Activated naive CD8-positive, alpha-beta T cell (primary cell): ENCODE results near the gene ADARB2.

ENCODE experiments used
- H3K27ac Mint-ChIP-seq: one replicate; pipeline ENCODE4 v1.8.0; 2021; ENCODE audit warnings: mixed read lengths
- H3K27me3 Mint-ChIP-seq: one replicate; pipeline ENCODE4 v1.8.0; 2021; ENCODE audit warnings: mixed read lengths
- H3K36me3 Mint-ChIP-seq: one replicate; pipeline ENCODE4 v1.8.0; 2021; ENCODE audit warnings: mixed read lengths
- H3K4me1 Mint-ChIP-seq: one replicate; pipeline ENCODE4 v1.8.0; 2021; ENCODE audit warnings: low read depth, mixed read lengths
- H3K4me3 Mint-ChIP-seq: one replicate; pipeline ENCODE4 v1.8.0; 2021; ENCODE audit warnings: mild to moderate bottlenecking, mixed read lengths
- H3K9me3 Mint-ChIP-seq: one replicate; pipeline ENCODE4 v1.8.0; 2021; ENCODE audit warnings: low read depth, mixed read lengths

Gene ADARB2

DNA sequence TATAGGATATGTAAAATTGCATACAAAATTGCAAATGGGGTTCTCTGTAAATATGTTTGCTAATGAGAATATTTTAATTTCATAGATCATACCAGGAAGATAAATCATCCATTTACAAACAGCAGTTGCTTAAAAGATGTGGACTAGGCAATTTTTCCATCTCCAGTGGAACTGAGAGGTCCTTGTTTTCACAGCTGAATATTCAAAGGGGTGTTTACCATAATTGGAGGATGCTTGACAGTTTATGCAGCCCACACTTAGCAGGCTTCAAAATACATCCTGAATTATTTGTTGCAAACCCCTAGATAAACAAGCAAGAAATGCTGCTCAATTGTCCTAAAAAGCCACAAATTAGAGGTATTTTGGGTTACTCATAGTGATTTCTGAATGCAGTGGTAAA, 69.9 kb downstream of the ADARB2 start:
- no peaks in the 10 kb centered on the region for H3K36me3 Mint-ChIP-seq
- H3K27me3 Mint-ChIP-seq: peaks cover 1% of the 10 kb centered on the region
- H3K4me3 Mint-ChIP-seq: no peak overlapping the region
- H3K4me1 Mint-ChIP-seq: no peaks in the 10 kb centered on the region
- H3K9me3 Mint-ChIP-seq: no peaks in the 10 kb centered on the region
- H3K27ac Mint-ChIP-seq: no peak overlapping the region

DNA sequence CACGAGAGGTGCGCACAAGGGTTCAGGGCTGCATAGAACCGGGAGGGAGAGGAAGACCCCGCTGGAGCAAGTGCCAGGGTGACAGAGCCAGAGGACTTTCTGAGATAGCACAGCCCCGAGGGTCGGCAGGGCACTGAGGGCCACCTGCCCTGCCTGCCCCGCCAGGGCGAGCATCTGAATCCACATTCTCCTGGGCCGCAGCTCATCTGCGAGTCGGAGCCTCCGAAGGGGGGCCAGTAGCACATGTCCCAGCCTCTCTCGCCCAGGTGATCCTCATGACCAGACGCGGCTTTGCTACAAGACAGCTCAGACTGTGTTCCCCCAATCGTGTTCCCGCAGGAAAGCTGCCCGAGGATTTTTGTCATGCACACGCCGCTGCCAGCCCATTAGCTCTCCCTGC, 71.2 kb downstream of the ADARB2 start:
- no peaks in the 10 kb centered on the region for H3K9me3 Mint-ChIP-seq
- H3K4me1 Mint-ChIP-seq: no peaks in the 10 kb centered on the region

DNA sequence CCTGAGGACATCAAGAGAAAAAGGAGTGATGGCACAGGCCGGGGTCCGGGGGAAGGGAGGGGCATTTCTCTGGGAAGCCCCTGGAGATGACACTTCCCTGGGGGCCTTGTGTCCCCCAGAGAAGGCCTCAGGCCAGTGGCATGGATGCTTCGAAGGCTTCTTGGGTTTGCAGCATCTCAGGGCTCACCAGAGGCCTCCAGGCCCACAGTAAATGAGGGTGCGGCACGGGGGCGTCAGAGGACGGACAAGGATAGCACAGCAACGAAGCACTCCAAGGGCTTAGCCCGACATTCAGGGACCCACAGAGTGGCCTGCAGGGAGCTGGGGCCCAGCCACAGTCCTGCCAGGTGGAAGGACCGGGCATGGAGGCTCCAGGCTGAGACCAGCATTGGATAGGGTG, 71.6 kb downstream of the ADARB2 start:
- H3K27ac Mint-ChIP-seq: no peak overlapping the region
- H3K4me3 Mint-ChIP-seq: no peak overlapping the region
- H3K9me3 Mint-ChIP-seq: no peaks in the 10 kb centered on the region
- H3K4me1 Mint-ChIP-seq: no peaks in the 10 kb centered on the region
- H3K36me3 Mint-ChIP-seq: no peaks in the 10 kb centered on the region
- H3K27me3 Mint-ChIP-seq: peaks cover 2% of the 10 kb centered on the region

More for the DNA sequence above, 71.2 kb downstream of the ADARB2 start:
- peaks cover 1% of the 10 kb centered on the region for H3K27me3 Mint-ChIP-seq
- H3K4me3 Mint-ChIP-seq: no peak overlapping the region
- no peak overlapping the region for H3K27ac Mint-ChIP-seq
- H3K36me3 Mint-ChIP-seq: no peaks in the 10 kb centered on the region

- Mint-ChIP-seq H3K27ac (no peak overlapping the region), H3K36me3 (no peaks in the 10 kb centered on the region), H3K27me3 (peaks cover 4% of the 10 kb centered on the region), H3K4me3 (no peak overlapping the region), H3K4me1 (no peaks in the 10 kb centered on the region), H3K9me3 (no peaks in the 10 kb centered on the region)
Observed at GRCh38 chr10:1665021-1665661, 72.2 kb downstream of the ADARB2 start.

DNA sequence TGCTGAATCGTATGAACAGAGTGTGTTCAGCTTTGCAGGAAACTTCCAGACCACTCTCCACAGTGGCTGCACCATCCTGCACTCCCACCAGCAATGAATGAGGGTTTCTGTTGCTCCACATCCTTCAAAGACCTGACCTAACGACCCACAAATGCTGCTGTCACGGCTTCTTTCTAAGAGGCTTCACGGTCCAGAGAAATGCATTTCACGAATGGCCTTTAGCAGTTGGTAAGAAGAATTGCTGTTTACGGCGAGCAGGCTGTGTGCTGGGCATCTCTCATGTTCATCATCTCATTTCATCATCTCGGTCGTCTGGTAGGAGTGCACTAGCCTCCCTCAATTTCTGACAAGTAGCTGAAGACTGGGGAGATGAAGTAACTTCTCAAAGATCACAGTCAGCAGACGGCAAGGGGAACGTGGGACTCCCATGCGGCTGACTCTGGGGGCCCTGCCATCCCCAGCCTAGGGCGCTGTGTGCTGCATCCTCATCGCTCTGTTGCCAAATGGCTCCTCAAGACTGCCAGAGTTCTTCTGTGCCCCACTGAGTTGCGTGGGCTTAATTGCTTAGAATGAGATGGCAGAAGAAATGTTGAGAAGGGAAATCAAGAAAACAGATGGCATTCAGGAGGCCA, 72.9 kb downstream of the ADARB2 start:
- Mint-ChIP-seq H3K4me1 (no peaks in the 10 kb centered on the region), H3K9me3 (no peaks in the 10 kb centered on the region), H3K27ac (no peak overlapping the region), H3K27me3 (peaks cover 4% of the 10 kb centered on the region), H3K36me3 (no peaks in the 10 kb centered on the region), H3K4me3 (no peak overlapping the region)

GRCh38 chr10:1663226-1663625, 74.1 kb downstream of the ADARB2 start:
- Mint-ChIP-seq H3K4me1 (no peaks in the 10 kb centered on the region), H3K36me3 (no peaks in the 10 kb centered on the region), H3K27ac (no peak overlapping the region), H3K9me3 (no peaks in the 10 kb centered on the region), H3K4me3 (no peak overlapping the region), H3K27me3 (peaks cover 4% of the 10 kb centered on the region)

DNA sequence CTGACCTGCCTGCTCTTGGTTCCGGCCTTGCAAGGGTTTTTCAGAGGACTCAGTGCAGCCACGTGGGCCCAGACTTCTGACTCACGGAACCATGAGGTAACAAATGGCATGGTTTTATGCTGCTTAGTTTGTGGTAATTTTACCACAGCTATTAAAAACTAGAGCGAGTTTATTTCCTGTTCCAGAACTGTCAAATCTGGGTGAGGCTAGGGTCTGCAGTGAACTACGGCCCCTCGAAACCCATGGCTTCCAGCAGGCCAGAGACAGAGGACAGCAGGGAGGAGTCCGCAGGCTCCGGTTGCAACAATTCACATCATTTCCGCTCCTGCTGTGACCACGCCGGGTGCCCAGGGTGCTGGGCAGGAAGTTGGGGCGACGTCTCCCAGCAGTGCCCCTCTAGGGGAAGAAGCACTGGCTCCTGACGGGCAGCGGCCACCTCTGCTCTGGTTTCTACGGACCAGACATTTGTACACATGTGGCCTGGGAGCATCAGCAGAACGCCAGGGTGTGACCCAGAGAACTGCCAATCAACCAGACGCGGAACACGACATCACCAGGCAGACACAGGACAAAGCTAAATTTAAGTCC, 74.8 kb downstream of the ADARB2 start:
- peaks cover 8% of the 10 kb centered on the region for H3K27me3 Mint-ChIP-seq
- H3K36me3 Mint-ChIP-seq: no peaks in the 10 kb centered on the region
- H3K4me3 Mint-ChIP-seq: no peak overlapping the region
- H3K27ac Mint-ChIP-seq: no peak overlapping the region
- no peaks in the 10 kb centered on the region for H3K9me3 Mint-ChIP-seq
- H3K4me1 Mint-ChIP-seq: no peaks in the 10 kb centered on the region

DNA sequence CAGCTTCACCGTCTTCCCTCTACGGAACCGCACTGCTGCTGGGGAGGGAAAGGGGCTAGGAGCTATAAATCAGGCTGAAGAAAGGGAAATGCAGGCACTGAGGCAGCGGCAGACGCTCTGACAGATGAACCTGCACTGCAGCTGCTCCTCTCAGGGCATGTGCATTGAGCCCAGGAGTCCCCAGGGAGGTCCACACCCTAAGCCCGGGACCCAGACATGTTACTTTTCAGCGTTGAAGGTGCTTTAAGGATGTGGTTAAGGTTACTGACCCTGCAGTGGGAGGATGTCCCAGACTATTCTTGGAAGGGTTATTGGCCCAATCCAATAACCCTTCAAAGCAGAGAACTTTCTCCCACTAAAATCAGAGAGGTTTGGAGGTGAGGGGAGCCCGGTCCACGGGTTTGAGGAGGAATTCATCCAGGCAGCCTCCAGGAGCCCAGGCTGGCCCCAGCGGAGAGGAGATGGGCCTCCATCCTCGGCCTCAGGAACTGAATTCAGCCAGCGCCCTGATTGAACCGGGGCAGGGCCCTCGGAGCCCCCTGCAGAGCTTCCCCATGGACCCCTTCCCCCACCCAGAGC, 75.4 kb downstream of the ADARB2 start:
- no peaks in the 10 kb centered on the region for H3K9me3 Mint-ChIP-seq
- no peak overlapping the region for H3K27ac Mint-ChIP-seq
- no peaks in the 10 kb centered on the region for H3K4me1 Mint-ChIP-seq
- no peaks in the 10 kb centered on the region for H3K36me3 Mint-ChIP-seq
- peaks cover 8% of the 10 kb centered on the region for H3K27me3 Mint-ChIP-seq
- H3K4me3 Mint-ChIP-seq: no peak overlapping the region

GRCh38 chr10:1661416-1661815, 75.9 kb downstream of the ADARB2 start:
- no peaks in the 10 kb centered on the region for H3K36me3 Mint-ChIP-seq
- H3K4me1 Mint-ChIP-seq: no peaks in the 10 kb centered on the region
- H3K4me3 Mint-ChIP-seq: no peak overlapping the region
- peaks cover 8% of the 10 kb centered on the region for H3K27me3 Mint-ChIP-seq
- H3K27ac Mint-ChIP-seq: no peak overlapping the region
- H3K9me3 Mint-ChIP-seq: no peaks in the 10 kb centered on the region

- Mint-ChIP-seq H3K4me1 (no peaks in the 10 kb centered on the region), H3K9me3 (no peaks in the 10 kb centered on the region), H3K27ac (no peak overlapping the region), H3K27me3 (peaks cover 8% of the 10 kb centered on the region), H3K4me3 (no peak overlapping the region), H3K36me3 (no peaks in the 10 kb centered on the region)
Observed at GRCh38 chr10:1660815-1661214, 76.5 kb downstream of the ADARB2 start.

DNA sequence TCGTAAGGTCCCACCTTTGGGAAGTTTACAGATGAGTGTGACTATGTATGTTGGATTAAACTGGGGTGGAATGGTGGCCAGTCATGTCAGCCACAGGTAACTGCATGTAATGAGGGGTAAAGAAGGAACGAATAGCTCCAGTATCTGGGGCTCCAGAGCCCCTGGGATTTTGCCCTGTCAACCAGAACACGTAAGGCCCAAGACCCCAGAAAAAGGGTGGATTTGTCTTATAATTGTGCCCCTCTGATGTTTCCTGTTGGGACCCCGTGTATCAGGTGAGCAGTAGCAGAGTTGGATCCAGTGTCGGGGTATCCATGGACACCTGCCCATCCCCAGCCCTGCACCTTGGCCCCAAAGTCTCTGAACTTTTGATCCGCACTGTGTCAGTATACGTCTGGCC, 76.9 kb downstream of the ADARB2 start:
- H3K27ac Mint-ChIP-seq: no peak overlapping the region
- no peaks in the 10 kb centered on the region for H3K36me3 Mint-ChIP-seq
- H3K4me3 Mint-ChIP-seq: no peak overlapping the region
- H3K9me3 Mint-ChIP-seq: no peaks in the 10 kb centered on the region
- H3K27me3 Mint-ChIP-seq: peaks cover 8% of the 10 kb centered on the region
- no peaks in the 10 kb centered on the region for H3K4me1 Mint-ChIP-seq

DNA sequence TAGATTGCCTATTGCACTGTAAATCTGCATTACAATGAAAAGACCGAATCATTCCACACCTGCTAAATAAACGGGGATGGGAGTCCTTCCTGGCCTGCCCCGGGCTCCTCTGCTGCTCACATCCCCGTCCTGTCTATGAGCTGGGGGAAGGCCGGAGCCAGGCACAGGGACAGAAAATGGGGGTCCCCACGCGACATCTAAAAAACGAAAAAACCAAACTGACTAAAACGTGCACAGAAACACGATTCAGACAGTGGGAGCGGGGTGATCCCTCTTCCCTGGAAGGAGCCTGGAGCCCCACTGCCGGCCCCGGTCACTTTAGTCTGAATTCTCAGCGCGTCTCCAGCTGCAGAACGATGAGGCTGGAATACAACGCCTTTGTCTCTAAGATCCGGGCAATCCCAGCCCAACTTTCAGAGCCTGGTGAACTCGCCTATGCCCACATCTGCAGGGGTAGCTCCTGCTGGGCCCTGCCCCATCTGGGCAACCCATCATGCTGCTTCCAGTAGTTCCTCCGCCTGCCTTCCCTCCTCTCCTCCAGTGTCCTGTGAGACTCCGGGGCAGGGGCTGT, 78.0 kb downstream of the ADARB2 start:
- Mint-ChIP-seq H3K27me3 (peaks cover 8% of the 10 kb centered on the region), H3K4me1 (no peaks in the 10 kb centered on the region), H3K27ac (no peak overlapping the region), H3K36me3 (no peaks in the 10 kb centered on the region), H3K4me3 (no peak overlapping the region), H3K9me3 (no peaks in the 10 kb centered on the region)

DNA sequence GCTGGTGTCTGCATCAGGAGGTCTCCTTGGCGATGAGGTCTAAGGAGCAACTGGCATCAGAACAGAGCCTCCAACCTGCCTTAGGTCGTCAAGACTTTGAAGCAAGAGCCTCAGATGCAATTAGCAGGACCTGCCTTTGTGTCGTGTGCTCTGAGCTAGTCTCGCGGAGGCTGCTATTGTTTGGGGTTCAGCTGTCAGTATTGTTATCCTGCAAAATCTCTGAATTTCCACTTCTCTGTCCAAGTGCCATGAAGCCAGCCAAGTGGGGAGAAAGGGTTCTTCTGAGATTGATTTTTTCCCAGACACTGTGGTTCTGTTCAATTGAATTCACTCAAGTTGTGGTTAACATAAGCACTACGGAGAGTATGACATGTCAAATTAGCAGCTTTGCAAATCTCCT, 78.7 kb downstream of the ADARB2 start:
- Mint-ChIP-seq H3K4me3 (no peak overlapping the region), H3K4me1 (no peaks in the 10 kb centered on the region), H3K27ac (no peak overlapping the region), H3K36me3 (no peaks in the 10 kb centered on the region), H3K9me3 (no peaks in the 10 kb centered on the region), H3K27me3 (peaks cover 8% of the 10 kb centered on the region)

- no peaks in the 10 kb centered on the region for H3K36me3 Mint-ChIP-seq
- H3K4me3 Mint-ChIP-seq: no peak overlapping the region
- H3K27me3 Mint-ChIP-seq: peaks cover 9% of the 10 kb centered on the region
- no peaks in the 10 kb centered on the region for H3K9me3 Mint-ChIP-seq
- no peaks in the 10 kb centered on the region for H3K4me1 Mint-ChIP-seq
- no peak overlapping the region for H3K27ac Mint-ChIP-seq
Observed at GRCh38 chr10:1657479-1657878, 79.8 kb downstream of the ADARB2 start.

- H3K27me3 Mint-ChIP-seq: peaks cover 8% of the 10 kb centered on the region
- no peaks in the 10 kb centered on the region for H3K36me3 Mint-ChIP-seq
- H3K9me3 Mint-ChIP-seq: no peaks in the 10 kb centered on the region
Observed at GRCh38 chr10:1655367-1655766, 82.0 kb downstream of the ADARB2 start.

More at GRCh38 chr10:1655367-1655766, 82.0 kb downstream of the ADARB2 start:
- H3K27ac Mint-ChIP-seq: no peak overlapping the region
- no peak overlapping the region for H3K4me3 Mint-ChIP-seq
- H3K4me1 Mint-ChIP-seq: no peaks in the 10 kb centered on the region
